Measurements from ENCODE around the gene PCDH9.

DNA sequence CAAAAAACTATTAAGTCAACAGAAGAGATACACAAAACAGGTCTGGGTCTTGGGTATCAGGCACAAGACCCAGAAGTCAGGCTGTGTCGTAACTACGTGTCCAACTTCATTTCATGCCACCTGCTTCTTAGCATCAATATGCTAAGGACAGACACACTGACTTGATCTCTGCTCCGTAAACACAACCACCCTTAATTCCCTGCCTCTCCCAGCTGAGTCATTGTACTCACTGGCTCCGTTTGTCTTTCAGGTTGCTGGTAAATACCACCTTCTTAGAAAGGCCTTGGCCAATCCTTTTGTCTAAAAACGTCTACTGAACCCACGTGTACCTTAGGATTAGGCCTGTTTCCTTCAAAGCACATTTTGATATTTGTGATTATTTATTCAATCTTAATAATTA, 726.2 kb downstream of the PCDH9 start:
- TF ChIP-seq, protein P1, sequence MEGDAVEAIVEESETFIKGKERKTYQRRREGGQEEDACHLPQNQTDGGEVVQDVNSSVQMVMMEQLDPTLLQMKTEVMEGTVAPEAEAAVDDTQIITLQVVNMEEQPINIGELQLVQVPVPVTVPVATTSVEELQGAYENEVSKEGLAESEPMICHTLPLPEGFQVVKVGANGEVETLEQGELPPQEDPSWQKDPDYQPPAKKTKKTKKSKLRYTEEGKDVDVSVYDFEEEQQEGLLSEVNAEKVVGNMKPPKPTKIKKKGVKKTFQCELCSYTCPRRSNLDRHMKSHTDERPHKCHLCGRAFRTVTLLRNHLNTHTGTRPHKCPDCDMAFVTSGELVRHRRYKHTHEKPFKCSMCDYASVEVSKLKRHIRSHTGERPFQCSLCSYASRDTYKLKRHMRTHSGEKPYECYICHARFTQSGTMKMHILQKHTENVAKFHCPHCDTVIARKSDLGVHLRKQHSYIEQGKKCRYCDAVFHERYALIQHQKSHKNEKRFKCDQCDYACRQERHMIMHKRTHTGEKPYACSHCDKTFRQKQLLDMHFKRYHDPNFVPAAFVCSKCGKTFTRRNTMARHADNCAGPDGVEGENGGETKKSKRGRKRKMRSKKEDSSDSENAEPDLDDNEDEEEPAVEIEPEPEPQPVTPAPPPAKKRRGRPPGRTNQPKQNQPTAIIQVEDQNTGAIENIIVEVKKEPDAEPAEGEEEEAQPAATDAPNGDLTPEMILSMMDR (IDR thresholded peaks at IDR 0.05): no peak
- no peak for TF ChIP-seq EP300 (IDR thresholded peaks at IDR 0.05)
